C4-2B (cell line): ENCODE results near the gene PPM1E.

ENCODE experiments used
- H3K27ac ChIP-seq: fragments of 450-650 bp; 2 replicates; pipeline ENCODE4 v1.5.1; 2017
- CTCF ChIP-seq: fragments of 450-650 bp; conservative IDR thresholded peaks from 2 replicates; pipeline ENCODE4 v1.5.1; 2017; ENCODE audit warnings: mild to moderate bottlenecking
- ZFX ChIP-seq: fragments of 450-650 bp; IDR thresholded peaks from 2 replicates; pipeline ENCODE4 v1.6.1; 2017

The PPM1E gene

GRCh38 chr17:58985971-58986370 lies 230.3 kb downstream of the PPM1E start:
- H3K27ac ChIP-seq = no peak overlapping the region

GRCh38 chr17:58989629-58990028 lies 234.0 kb downstream of the PPM1E start:
- no peak overlapping the region for H3K27ac ChIP-seq
- TF ChIP-seq CTCF = no peak
- no peak for TF ChIP-seq ZFX

More at GRCh38 chr17:58985971-58986370, 230.3 kb downstream of the PPM1E start:
- TF ChIP-seq CTCF (no peak), ZFX (no peak)

- no peak for TF ChIP-seq CTCF
- no peak for TF ChIP-seq ZFX
- H3K27ac ChIP-seq = no peak overlapping the region
Measured at GRCh38 chr17:58991718-58992331, 236.2 kb downstream of the PPM1E start.

- H3K27ac ChIP-seq = no peak overlapping the region
Measured at GRCh38 chr17:58993311-58993710, 237.7 kb downstream of the PPM1E start.

GRCh38 chr17:58995247-58995940 lies 239.7 kb downstream of the PPM1E start:
- TF ChIP-seq ZFX (no peak), CTCF (no peak)
- no peak overlapping the region for H3K27ac ChIP-seq

More at GRCh38 chr17:58993311-58993710, 237.7 kb downstream of the PPM1E start:
- TF ChIP-seq CTCF (no peak), ZFX (no peak)

- H3K27ac ChIP-seq = no peak overlapping the region
Measured at GRCh38 chr17:58996968-58997367, 241.3 kb downstream of the PPM1E start.

More at GRCh38 chr17:58996968-58997367, 241.3 kb downstream of the PPM1E start:
- no peak for TF ChIP-seq ZFX
- TF ChIP-seq CTCF = no peak
